Loucy (cell line): ENCODE data around the gene RGS16.
A peak's percentile ranks its signal among the peaks of the same experiment; 100 is the strongest.

Experiments
- H2AFZ ChIP-seq: fragments of 200-600 bp; sonication (generic); 2 replicates; pipeline ENCODE4 v1.6.0; 2016; ENCODE audit warnings: antibody characterized with exemption, mild to moderate bottlenecking, low read length, moderate library complexity
- H3F3A ChIP-seq: fragments of 200-600 bp; 2 replicates; pipeline ENCODE4 v1.6.0; 2016; ENCODE audit warnings: antibody characterized with exemption, low read depth, mild to moderate bottlenecking
- H3K27me3 ChIP-seq: fragments of 200-600 bp; sonication (generic); 2 replicates; pipeline ENCODE4 v1.6.1; 2014; ENCODE audit warnings: low read length, mild to moderate bottlenecking; ENCODE audit not compliant: insufficient read depth, poor library complexity, severe bottlenecking
- H3K36me3 ChIP-seq: fragments of 200-600 bp; sonication (generic); 2 replicates; pipeline ENCODE4 v1.6.1; 2016; ENCODE audit warnings: low read length; ENCODE audit not compliant: insufficient read depth
- H3K4me1 ChIP-seq: fragments of 200-600 bp; sonication (generic); 2 replicates; pipeline ENCODE4 v1.5.1; 2014; ENCODE audit warnings: low read length, mild to moderate bottlenecking; ENCODE audit not compliant: insufficient read depth, poor library complexity, severe bottlenecking
- H3K4me2 ChIP-seq: fragments of 200-600 bp; sonication (generic); 2 replicates; pipeline ENCODE4 v1.6.0; 2014; ENCODE audit warnings: antibody characterized with exemption, low read length, low read depth, mild to moderate bottlenecking; ENCODE audit not compliant: poor library complexity, severe bottlenecking
- H3K4me3 ChIP-seq: fragments of 200-600 bp; sonication (generic); 2 replicates; pipeline ENCODE4 v1.5.1; 2014; ENCODE audit warnings: low read length, mild to moderate bottlenecking, mixed read lengths; ENCODE audit not compliant: poor library complexity, severe bottlenecking
- H3K79me2 ChIP-seq: fragments of 200-600 bp; sonication (generic); 2 replicates; pipeline ENCODE4 v1.6.1; 2014; ENCODE audit warnings: low read length; ENCODE audit not compliant: insufficient read depth
- H3K9ac ChIP-seq: fragments of 200-600 bp; sonication (generic); 2 replicates; pipeline ENCODE4 v1.6.0; 2014; ENCODE audit warnings: mild to moderate bottlenecking, low read depth, low read length, moderate library complexity; ENCODE audit not compliant: poor library complexity, severe bottlenecking
- H3K9me2 ChIP-seq: fragments of 200-600 bp; sonication (generic); replicated peaks from 2 replicates; pipeline ENCODE4 v1.6.1; 2016; ENCODE audit warnings: low read depth, low read length, mixed read lengths
- H3K9me3 ChIP-seq: fragments of 200-600 bp; sonication (generic); 2 replicates; pipeline ENCODE4 v1.6.1; 2014; ENCODE audit warnings: mild to moderate bottlenecking, antibody characterized with exemption, low read length, low read depth; ENCODE audit not compliant: insufficient read depth
- H4K20me1 ChIP-seq: fragments of 200-600 bp; sonication (generic); 2 replicates; pipeline ENCODE4 v1.6.0; 2014; ENCODE audit warnings: antibody characterized with exemption, low read length, mild to moderate bottlenecking; ENCODE audit not compliant: insufficient read depth, poor library complexity, severe bottlenecking
- EZH2phosphoT487 ChIP-seq: fragments of 200-600 bp; IDR thresholded peaks from 2 replicates; pipeline ENCODE4 v1.6.1; 2018; ENCODE audit warnings: antibody characterized with exemption, mild to moderate bottlenecking, moderate library complexity, borderline replicate concordance
- TF ChIP-seq, protein P1 (sequence below): fragments of 200-600 bp; sonication (generic); conservative IDR thresholded peaks from 2 replicates; pipeline ENCODE4 v1.5.1; 2014; ENCODE audit warnings: mild to moderate bottlenecking, antibody characterized with exemption, low read length

Gene RGS16

DNA sequence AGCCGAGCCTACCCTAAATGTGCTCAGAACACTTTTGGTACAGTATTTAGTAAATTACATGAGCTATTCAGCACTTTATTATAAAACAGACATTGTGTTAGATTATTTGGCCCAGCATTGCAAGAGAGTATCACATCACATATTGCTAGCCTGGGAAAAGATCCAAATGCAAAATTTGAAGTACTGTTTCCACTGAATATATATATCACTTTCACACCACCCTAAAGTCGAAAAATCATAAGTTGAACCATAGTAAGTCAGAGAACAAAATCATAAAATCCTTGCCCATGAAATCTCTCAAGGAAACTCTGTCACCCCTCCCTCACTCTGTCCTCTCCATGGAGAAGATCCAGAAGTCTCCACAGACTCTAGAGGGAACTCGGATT is 47.1 kb upstream of the RGS16 start:
- H3F3A ChIP-seq, result no peaks in the 10 kb centered on the region

DNA sequence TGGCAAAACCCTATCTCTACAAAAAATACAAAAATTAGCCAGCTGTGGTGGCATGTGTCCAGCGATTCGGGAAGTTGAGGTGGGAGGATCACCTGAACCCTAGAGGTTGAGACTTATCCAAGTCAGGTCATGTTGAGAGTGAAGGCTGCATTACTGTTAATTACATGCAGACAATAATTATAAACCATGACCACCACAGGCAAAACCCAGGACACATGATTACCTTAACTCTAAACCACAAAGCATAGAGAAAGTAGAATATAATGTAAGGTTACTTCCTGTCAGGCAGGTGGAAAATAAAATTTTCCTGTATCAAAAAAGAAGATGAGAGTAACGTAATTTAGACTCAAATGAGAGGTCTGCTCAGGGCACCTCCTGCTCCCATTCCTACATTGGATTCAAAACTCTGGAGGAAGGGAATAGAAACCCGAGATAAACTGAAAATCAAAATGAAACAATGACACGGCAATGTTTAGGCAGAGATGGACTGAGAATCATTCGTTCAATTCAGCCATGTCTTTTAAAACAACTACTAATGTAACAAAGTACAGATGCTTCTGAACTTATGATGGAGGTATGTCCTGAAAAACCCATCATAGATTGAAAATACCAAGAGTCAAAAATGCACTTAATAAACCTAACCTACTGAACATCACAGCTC is 46.6 kb upstream of the RGS16 start:
- H2AFZ ChIP-seq, result no peak overlapping the region
- H3K36me3 ChIP-seq, result no peaks in the 10 kb centered on the region
- no peaks in the 10 kb centered on the region for H3K9me3 ChIP-seq
- peak overlapping the region; percentile 19 for H3K4me2 ChIP-seq
- H3K79me2 ChIP-seq, result no peaks in the 10 kb centered on the region
- TF ChIP-seq, protein P1, sequence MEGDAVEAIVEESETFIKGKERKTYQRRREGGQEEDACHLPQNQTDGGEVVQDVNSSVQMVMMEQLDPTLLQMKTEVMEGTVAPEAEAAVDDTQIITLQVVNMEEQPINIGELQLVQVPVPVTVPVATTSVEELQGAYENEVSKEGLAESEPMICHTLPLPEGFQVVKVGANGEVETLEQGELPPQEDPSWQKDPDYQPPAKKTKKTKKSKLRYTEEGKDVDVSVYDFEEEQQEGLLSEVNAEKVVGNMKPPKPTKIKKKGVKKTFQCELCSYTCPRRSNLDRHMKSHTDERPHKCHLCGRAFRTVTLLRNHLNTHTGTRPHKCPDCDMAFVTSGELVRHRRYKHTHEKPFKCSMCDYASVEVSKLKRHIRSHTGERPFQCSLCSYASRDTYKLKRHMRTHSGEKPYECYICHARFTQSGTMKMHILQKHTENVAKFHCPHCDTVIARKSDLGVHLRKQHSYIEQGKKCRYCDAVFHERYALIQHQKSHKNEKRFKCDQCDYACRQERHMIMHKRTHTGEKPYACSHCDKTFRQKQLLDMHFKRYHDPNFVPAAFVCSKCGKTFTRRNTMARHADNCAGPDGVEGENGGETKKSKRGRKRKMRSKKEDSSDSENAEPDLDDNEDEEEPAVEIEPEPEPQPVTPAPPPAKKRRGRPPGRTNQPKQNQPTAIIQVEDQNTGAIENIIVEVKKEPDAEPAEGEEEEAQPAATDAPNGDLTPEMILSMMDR, result no peak
- TF ChIP-seq EZH2phosphoT487, result no peak
- H3K4me3 ChIP-seq, result no peak overlapping the region
- no peaks in the 10 kb centered on the region for H3K9me2 ChIP-seq
- H3K4me1 ChIP-seq, result peaks cover 17% of the 10 kb centered on the region
- no peaks in the 10 kb centered on the region for H4K20me1 ChIP-seq
- no peaks in the 10 kb centered on the region for H3F3A ChIP-seq
- H3K9ac ChIP-seq, result no peak overlapping the region
- H3K27me3 ChIP-seq, result no peaks in the 10 kb centered on the region

More for the DNA sequence above, 47.1 kb upstream of the RGS16 start:
- Histone ChIP-seq H3K4me1 (peaks cover 17% of the 10 kb centered on the region), H4K20me1 (no peaks in the 10 kb centered on the region), H3K9ac (no peak overlapping the region), H3K4me3 (no peak overlapping the region), H3K9me2 (no peaks in the 10 kb centered on the region), H3K27me3 (no peaks in the 10 kb centered on the region), H2AFZ (no peak overlapping the region), H3K4me2 (peak overlapping the region; percentile 19), H3K36me3 (no peaks in the 10 kb centered on the region), H3K9me3 (no peaks in the 10 kb centered on the region), H3K79me2 (no peaks in the 10 kb centered on the region)
- TF ChIP-seq, protein P1, result no peak
- no peak for TF ChIP-seq EZH2phosphoT487

DNA sequence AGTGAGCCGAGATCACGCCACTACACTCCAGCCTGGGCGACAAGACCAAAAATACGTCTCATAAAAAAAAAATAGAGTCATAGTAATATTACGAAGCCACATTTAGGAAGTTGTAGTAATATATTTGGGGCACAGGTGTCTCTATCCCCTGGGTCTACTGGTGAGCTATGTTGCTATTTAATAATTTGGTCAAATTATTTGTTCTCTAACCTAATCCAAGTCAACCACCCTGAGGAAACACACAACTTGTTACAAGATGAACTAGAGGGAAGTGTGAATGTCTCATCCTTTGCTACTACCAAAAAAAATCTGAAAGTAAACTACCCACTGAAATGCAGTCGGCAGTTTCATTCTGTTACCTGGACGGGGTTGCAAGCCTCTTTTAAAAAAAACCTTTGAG is 44.9 kb upstream of the RGS16 start:
- no peaks in the 10 kb centered on the region for H4K20me1 ChIP-seq
- H3K9me2 ChIP-seq, result no peaks in the 10 kb centered on the region
- H3F3A ChIP-seq, result no peaks in the 10 kb centered on the region
- no peak overlapping the region for H3K9ac ChIP-seq
- no peaks in the 10 kb centered on the region for H3K36me3 ChIP-seq
- H3K9me3 ChIP-seq, result no peaks in the 10 kb centered on the region
- H3K79me2 ChIP-seq, result no peaks in the 10 kb centered on the region
- H2AFZ ChIP-seq, result no peak overlapping the region
- no peaks in the 10 kb centered on the region for H3K27me3 ChIP-seq
- H3K4me2 ChIP-seq, result no peak overlapping the region
- H3K4me1 ChIP-seq, result peaks cover 17% of the 10 kb centered on the region
- no peak overlapping the region for H3K4me3 ChIP-seq
- TF ChIP-seq, protein P1, result no peak
- TF ChIP-seq EZH2phosphoT487, result no peak
